ENCODE measurements around the gene CST3. TPM values are rescaled to one million over a fixed set of nuclear protein-coding genes. Genes with fewer than 3 reads are reported as not detected.

Gene CST3
- total RNA-seq, 1 experiment from 2014 or later: 82.7 TPM

- TF ChIP-seq EZH2 (IDR thresholded peaks at IDR 0.05; ENCODE audit: borderline replicate concordance, low read depth, low read length, poor library complexity, severe bottlenecking) (no peak), CTCF (conservative IDR thresholded peaks at IDR 0.05; ENCODE audit: low read depth, low read length) (no peak)
- H3K27ac ChIP-seq (ENCODE audit: low read depth, low read length, poor library complexity, severe bottlenecking): no peak overlapping the region
- intact Hi-C loops (cut with micrococcal nuclease; ENCODE audit: unreplicated experiment): no loop called here
- CTCF ChIA-PET: no interaction called here
- no peaks in the 10 kb centered on the region for H3K27me3 ChIP-seq (replicated peaks; ENCODE audit: insufficient read depth, low read depth, low read length, poor library complexity)
- POLR2A ChIA-PET (ENCODE audit: low non-redundant PET): no interaction called here
- H3K9me3 ChIP-seq (ENCODE audit: low read depth, low read length, poor library complexity, severe bottlenecking): no peaks in the 10 kb centered on the region
- no peaks in the 10 kb centered on the region for H3K36me3 ChIP-seq (ENCODE audit: insufficient read depth, low read length, poor library complexity, severe bottlenecking)
- H3K4me1 ChIP-seq (ENCODE audit: insufficient read depth, low read length, poor library complexity, severe bottlenecking): no peaks in the 10 kb centered on the region
- no peak overlapping the region for H3K4me3 ChIP-seq (ENCODE audit: low read depth, low read length, poor library complexity, severe bottlenecking)
- DNase-seq (ENCODE audit: low spot score): no peak
- BruUV-seq (replicated peaks): no TSS peak
Measured at GRCh38 chr20:23651117-23651516, 13.4 kb upstream of the CST3 start.

GRCh38 chr20:23649830-23650417, 12.2 kb upstream of the CST3 start:
- Histone ChIP-seq H3K4me3 (ENCODE audit: low read depth, low read length, poor library complexity, severe bottlenecking) (no peak overlapping the region), H3K36me3 (ENCODE audit: insufficient read depth, low read length, poor library complexity, severe bottlenecking) (no peaks in the 10 kb centered on the region), H3K9me3 (ENCODE audit: low read depth, low read length, poor library complexity, severe bottlenecking) (no peaks in the 10 kb centered on the region), H3K27ac (ENCODE audit: low read depth, low read length, poor library complexity, severe bottlenecking) (no peak overlapping the region), H3K27me3 (replicated peaks; ENCODE audit: insufficient read depth, low read depth, low read length, poor library complexity) (no peaks in the 10 kb centered on the region), H3K4me1 (ENCODE audit: insufficient read depth, low read length, poor library complexity, severe bottlenecking) (no peaks in the 10 kb centered on the region)
- POLR2A ChIA-PET (ENCODE audit: low non-redundant PET): no interaction called here
- BruUV-seq (replicated peaks): no TSS peak
- CTCF ChIA-PET: no interaction called here
- intact Hi-C loops (cut with micrococcal nuclease; ENCODE audit: unreplicated experiment): no loop called here
- no peak for TF ChIP-seq CTCF (conservative IDR thresholded peaks at IDR 0.05; ENCODE audit: low read depth, low read length)
- no peak for TF ChIP-seq EZH2 (IDR thresholded peaks at IDR 0.05; ENCODE audit: borderline replicate concordance, low read depth, low read length, poor library complexity, severe bottlenecking)
- DNase-seq (ENCODE audit: low spot score): no peak

GRCh38 chr20:23649242-23649641, 11.5 kb upstream of the CST3 start:
- no peak for DNase-seq (ENCODE audit: low spot score)
- intact Hi-C loops (cut with micrococcal nuclease; ENCODE audit: unreplicated experiment): no loop called here
- Histone ChIP-seq H3K9me3 (ENCODE audit: low read depth, low read length, poor library complexity, severe bottlenecking) (no peaks in the 10 kb centered on the region), H3K4me1 (ENCODE audit: insufficient read depth, low read length, poor library complexity, severe bottlenecking) (no peaks in the 10 kb centered on the region), H3K36me3 (ENCODE audit: insufficient read depth, low read length, poor library complexity, severe bottlenecking) (no peaks in the 10 kb centered on the region), H3K27me3 (replicated peaks; ENCODE audit: insufficient read depth, low read depth, low read length, poor library complexity) (no peaks in the 10 kb centered on the region), H3K4me3 (ENCODE audit: low read depth, low read length, poor library complexity, severe bottlenecking) (no peak overlapping the region), H3K27ac (ENCODE audit: low read depth, low read length, poor library complexity, severe bottlenecking) (no peak overlapping the region)
- CTCF ChIA-PET: interaction anchor here (0.7 kb wide), 1 partner anchor 244 kb away, joined by 6 read pairs; no protein-coding TSS in a partner anchor
- no TSS peak for BruUV-seq (replicated peaks)
- POLR2A ChIA-PET (ENCODE audit: low non-redundant PET): no interaction called here
- TF ChIP-seq EZH2 (IDR thresholded peaks at IDR 0.05; ENCODE audit: borderline replicate concordance, low read depth, low read length, poor library complexity, severe bottlenecking): no peak
- TF ChIP-seq CTCF (conservative IDR thresholded peaks at IDR 0.05; ENCODE audit: low read depth, low read length): no peak
